HepG2 (cell line): ENCODE data around the gene ABTB2. TPM values are rescaled to one million over a fixed set of nuclear protein-coding genes. Genes with fewer than 3 reads are reported as not detected.

Experiments
- BRCA1 ChIP-seq: sonication (generic); formaldehyde crosslinking; IDR thresholded peaks from 2 replicates; pipeline ENCODE4 v1.4.0; 2020; ENCODE audit warnings: missing genetic modification reagents
- CCAR2 ChIP-seq: fragments of 200-400 bp; formaldehyde crosslinking; optimal IDR thresholded peaks from 2 replicates; pipeline ENCODE3; 2018; ENCODE audit warnings: low read depth, mild to moderate bottlenecking, low read length, moderate library complexity
- CENPX ChIP-seq: sonication (generic); formaldehyde crosslinking; IDR thresholded peaks from 2 replicates; pipeline ENCODE4 v1.9.0; 2021; ENCODE audit warnings: mild to moderate bottlenecking, missing genetic modification reagents, moderate library complexity
- GTF3A ChIP-seq: sonication (generic); formaldehyde crosslinking; conservative IDR thresholded peaks from 2 replicates; pipeline ENCODE4 v1.4.0; 2020; ENCODE audit warnings: mild to moderate bottlenecking, missing genetic modification reagents
- KAT7 ChIP-seq: IDR thresholded peaks from 2 replicates; pipeline ENCODE4 v1.6.1; 2018; ENCODE audit warnings: borderline replicate concordance, missing compliant biosample characterization
- MAFG ChIP-seq: sonication (generic); formaldehyde crosslinking; IDR thresholded peaks from 2 replicates; pipeline ENCODE4 v1.5.1; 2020; ENCODE audit warnings: mild to moderate bottlenecking, missing genetic modification reagents
- MBD4 ChIP-seq: IDR thresholded peaks from 2 replicates; pipeline ENCODE4 v1.6.1; 2012; ENCODE audit warnings: low read length, inconsistent platforms, borderline replicate concordance
- NFATC3 ChIP-seq: sonication (generic); formaldehyde crosslinking; IDR thresholded peaks from 2 replicates; pipeline ENCODE4 v1.5.1; 2020; ENCODE audit warnings: mild to moderate bottlenecking, missing genetic modification reagents
- POGZ ChIP-seq: sonication (generic); formaldehyde crosslinking; IDR thresholded peaks from 2 replicates; pipeline ENCODE4 v1.4.0; 2020; ENCODE audit warnings: mild to moderate bottlenecking, missing genetic modification reagents
- PTBP1 ChIP-seq: fragments of 200-400 bp; formaldehyde crosslinking; IDR thresholded peaks from 2 replicates; pipeline ENCODE4 v1.6.1; 2018; ENCODE audit warnings: low read length, low read depth; ENCODE audit not compliant: poor library complexity, severe bottlenecking
- RAD51 ChIP-seq: fragments of 450-650 bp; IDR thresholded peaks from 2 replicates; pipeline ENCODE4 v1.6.1; 2016; ENCODE audit warnings: borderline replicate concordance
- SALL1 ChIP-seq: sonication (generic); formaldehyde crosslinking; IDR thresholded peaks from 2 replicates; pipeline ENCODE4 v1.8.0; 2022; ENCODE audit warnings: mild to moderate bottlenecking, missing genetic modification reagents
- SMARCC2 ChIP-seq: fragments of 450-650 bp; IDR thresholded peaks from 2 replicates; pipeline ENCODE4 v1.6.1; 2017; ENCODE audit warnings: antibody characterized with exemption, mild to moderate bottlenecking
- SNAI1 ChIP-seq: sonication (generic); formaldehyde crosslinking; IDR thresholded peaks from 2 replicates; pipeline ENCODE4 v1.5.0; 2020; ENCODE audit warnings: mild to moderate bottlenecking, missing genetic modification reagents, borderline replicate concordance
- ZBTB1 ChIP-seq: sonication (generic); formaldehyde crosslinking; IDR thresholded peaks from 2 replicates; pipeline ENCODE4 v1.4.0; 2020; ENCODE audit warnings: missing genetic modification reagents, borderline replicate concordance
- ZFY ChIP-seq: sonication (generic); formaldehyde crosslinking; IDR thresholded peaks from 2 replicates; pipeline ENCODE4 v1.4.0; 2020; ENCODE audit warnings: missing genetic modification reagents
- ZKSCAN5 ChIP-seq: sonication (generic); formaldehyde crosslinking; IDR thresholded peaks from 2 replicates; pipeline ENCODE4 v1.5.1; 2020; ENCODE audit warnings: mild to moderate bottlenecking, missing genetic modification reagents
- ZNF263 ChIP-seq: sonication (generic); formaldehyde crosslinking; IDR thresholded peaks from 2 replicates; pipeline ENCODE4 v1.4.0; 2020; ENCODE audit warnings: missing genetic modification reagents
- ZNF550 ChIP-seq: sonication (generic); formaldehyde crosslinking; IDR thresholded peaks from 2 replicates; pipeline ENCODE4 v1.4.0; 2020; ENCODE audit warnings: mild to moderate bottlenecking, missing genetic modification reagents, borderline replicate concordance
- ZNF678 ChIP-seq: sonication (generic); formaldehyde crosslinking; IDR thresholded peaks from 2 replicates; pipeline ENCODE4 v1.4.0; 2020; ENCODE audit warnings: mild to moderate bottlenecking, missing genetic modification reagents
- polyA plus RNA-seq, 8 experiments: library from polyadenylated mRNA; depleted of rRNA in 3 of 8; stranded (reverse) in 7 of 8; unstranded in 1 of 8; fragments of >200 nt; fragmentation: Illumina TruSeq in 4 of 8; extraction: Trizol in 4 of 8; gene quantifications; 2 replicates each; pipeline versions ENCODE4 v1.2.1 to v1.2.3, GENCODE V29; 2011 to 2016; ENCODE audit warnings: low read depth in 4 of 8, missing spikeins in 1 of 8, mixed read lengths in 1 of 8; ENCODE audit not compliant: insufficient read depth in 1 of 8
- total RNA-seq, 5 experiments: library from RNA; depleted of rRNA; stranded (reverse); fragments of >200 nt; fragmentation: Illumina TruSeq; extraction: Trizol; gene quantifications; 2 replicates each; pipeline ENCODE4 v1.2.3, GENCODE V29; 2016; ENCODE audit warnings: low read depth in 1 of 5
- TF ChIP-seq, protein P1 (sequence below): IDR thresholded peaks from 2 replicates; pipeline ENCODE4 v1.4.0; 2020; ENCODE audit warnings: mild to moderate bottlenecking, missing genetic modification reagents
- TF ChIP-seq, protein P2 (sequence below): sonication (generic); formaldehyde crosslinking; IDR thresholded peaks from 2 replicates; pipeline ENCODE4 v1.4.0; 2020; ENCODE audit warnings: missing genetic modification reagents
- TF ChIP-seq, protein P3 (sequence below): sonication (generic); formaldehyde crosslinking; IDR thresholded peaks from 2 replicates; pipeline ENCODE4 v1.8.1; 2023; ENCODE audit warnings: missing genetic modification reagents, mild to moderate bottlenecking, borderline replicate concordance
- TF ChIP-seq, protein P4 (sequence below): sonication (generic); formaldehyde crosslinking; IDR thresholded peaks from 2 replicates; pipeline ENCODE4 v1.4.0; 2020; ENCODE audit warnings: missing genetic modification reagents

Gene ABTB2
- total and polyA plus RNA-seq, 2 of the 13 experiments (the other 11 are each of a cell fraction or from before 2014, with no cell fraction given) = 5.1 to 15.4 TPM

DNA sequence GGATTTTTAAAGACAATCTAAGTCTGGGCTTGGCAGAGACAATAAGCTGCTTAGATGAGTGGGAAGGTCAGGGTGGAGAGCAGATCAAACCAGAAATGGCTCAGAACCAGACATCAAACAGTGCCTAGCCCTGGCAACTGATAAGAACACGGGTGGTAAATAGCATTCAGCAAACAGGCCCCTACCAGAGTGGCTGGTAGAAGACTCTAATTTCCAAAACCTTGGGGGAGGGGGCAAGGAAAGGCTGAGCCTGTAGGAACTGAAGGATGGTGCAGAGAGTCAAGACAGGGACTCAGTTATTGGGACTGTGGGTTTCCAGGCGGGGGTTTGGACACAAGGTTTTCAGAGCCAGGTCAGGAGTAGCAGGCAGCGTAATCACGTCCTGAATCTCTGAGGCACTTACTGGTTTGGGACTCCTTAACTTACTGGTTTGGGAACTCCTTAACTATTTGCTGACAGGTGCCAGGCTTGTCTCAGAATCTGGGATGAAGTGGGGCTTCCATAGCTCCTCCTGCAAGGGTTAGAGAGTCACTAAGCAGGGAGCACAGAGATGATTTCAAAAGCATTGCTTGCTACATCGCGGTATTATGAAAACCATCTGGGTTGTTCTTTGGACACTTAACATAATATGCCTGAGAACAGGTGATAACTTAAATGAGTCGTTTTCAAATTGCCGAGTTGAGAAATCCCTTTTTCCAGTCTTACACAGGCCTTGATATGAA lies 5.7 kb upstream of the ABTB2 start (continued):
- TF ChIP-seq, protein P1, sequence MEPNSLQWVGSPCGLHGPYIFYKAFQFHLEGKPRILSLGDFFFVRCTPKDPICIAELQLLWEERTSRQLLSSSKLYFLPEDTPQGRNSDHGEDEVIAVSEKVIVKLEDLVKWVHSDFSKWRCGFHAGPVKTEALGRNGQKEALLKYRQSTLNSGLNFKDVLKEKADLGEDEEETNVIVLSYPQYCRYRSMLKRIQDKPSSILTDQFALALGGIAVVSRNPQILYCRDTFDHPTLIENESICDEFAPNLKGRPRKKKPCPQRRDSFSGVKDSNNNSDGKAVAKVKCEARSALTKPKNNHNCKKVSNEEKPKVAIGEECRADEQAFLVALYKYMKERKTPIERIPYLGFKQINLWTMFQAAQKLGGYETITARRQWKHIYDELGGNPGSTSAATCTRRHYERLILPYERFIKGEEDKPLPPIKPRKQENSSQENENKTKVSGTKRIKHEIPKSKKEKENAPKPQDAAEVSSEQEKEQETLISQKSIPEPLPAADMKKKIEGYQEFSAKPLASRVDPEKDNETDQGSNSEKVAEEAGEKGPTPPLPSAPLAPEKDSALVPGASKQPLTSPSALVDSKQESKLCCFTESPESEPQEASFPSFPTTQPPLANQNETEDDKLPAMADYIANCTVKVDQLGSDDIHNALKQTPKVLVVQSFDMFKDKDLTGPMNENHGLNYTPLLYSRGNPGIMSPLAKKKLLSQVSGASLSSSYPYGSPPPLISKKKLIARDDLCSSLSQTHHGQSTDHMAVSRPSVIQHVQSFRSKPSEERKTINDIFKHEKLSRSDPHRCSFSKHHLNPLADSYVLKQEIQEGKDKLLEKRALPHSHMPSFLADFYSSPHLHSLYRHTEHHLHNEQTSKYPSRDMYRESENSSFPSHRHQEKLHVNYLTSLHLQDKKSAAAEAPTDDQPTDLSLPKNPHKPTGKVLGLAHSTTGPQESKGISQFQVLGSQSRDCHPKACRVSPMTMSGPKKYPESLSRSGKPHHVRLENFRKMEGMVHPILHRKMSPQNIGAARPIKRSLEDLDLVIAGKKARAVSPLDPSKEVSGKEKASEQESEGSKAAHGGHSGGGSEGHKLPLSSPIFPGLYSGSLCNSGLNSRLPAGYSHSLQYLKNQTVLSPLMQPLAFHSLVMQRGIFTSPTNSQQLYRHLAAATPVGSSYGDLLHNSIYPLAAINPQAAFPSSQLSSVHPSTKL = peak; percentile 36
- no peak for TF ChIP-seq CCAR2
- TF ChIP-seq SMARCC2 = no peak
- no peak for TF ChIP-seq PTBP1
- no peak for TF ChIP-seq KAT7 (CRISPR knock-in tag)
- TF ChIP-seq ZKSCAN5 = no peak
- TF ChIP-seq, protein P2, sequence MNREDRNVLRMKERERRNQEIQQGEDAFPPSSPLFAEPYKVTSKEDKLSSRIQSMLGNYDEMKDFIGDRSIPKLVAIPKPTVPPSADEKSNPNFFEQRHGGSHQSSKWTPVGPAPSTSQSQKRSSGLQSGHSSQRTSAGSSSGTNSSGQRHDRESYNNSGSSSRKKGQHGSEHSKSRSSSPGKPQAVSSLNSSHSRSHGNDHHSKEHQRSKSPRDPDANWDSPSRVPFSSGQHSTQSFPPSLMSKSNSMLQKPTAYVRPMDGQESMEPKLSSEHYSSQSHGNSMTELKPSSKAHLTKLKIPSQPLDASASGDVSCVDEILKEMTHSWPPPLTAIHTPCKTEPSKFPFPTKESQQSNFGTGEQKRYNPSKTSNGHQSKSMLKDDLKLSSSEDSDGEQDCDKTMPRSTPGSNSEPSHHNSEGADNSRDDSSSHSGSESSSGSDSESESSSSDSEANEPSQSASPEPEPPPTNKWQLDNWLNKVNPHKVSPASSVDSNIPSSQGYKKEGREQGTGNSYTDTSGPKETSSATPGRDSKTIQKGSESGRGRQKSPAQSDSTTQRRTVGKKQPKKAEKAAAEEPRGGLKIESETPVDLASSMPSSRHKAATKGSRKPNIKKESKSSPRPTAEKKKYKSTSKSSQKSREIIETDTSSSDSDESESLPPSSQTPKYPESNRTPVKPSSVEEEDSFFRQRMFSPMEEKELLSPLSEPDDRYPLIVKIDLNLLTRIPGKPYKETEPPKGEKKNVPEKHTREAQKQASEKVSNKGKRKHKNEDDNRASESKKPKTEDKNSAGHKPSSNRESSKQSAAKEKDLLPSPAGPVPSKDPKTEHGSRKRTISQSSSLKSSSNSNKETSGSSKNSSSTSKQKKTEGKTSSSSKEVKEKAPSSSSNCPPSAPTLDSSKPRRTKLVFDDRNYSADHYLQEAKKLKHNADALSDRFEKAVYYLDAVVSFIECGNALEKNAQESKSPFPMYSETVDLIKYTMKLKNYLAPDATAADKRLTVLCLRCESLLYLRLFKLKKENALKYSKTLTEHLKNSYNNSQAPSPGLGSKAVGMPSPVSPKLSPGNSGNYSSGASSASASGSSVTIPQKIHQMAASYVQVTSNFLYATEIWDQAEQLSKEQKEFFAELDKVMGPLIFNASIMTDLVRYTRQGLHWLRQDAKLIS (CRISPR knock-in tag) = no peak
- TF ChIP-seq GTF3A (CRISPR knock-in tag) = no peak
- no peak for TF ChIP-seq ZNF550 (CRISPR knock-in tag)
- no peak for TF ChIP-seq NFATC3 (CRISPR knock-in tag)
- peak; percentile 20; the same call in 1 of the 2 replicates for TF ChIP-seq SALL1 (CRISPR knock-in tag)
- no peak for TF ChIP-seq CENPX (CRISPR knock-in tag)
- TF ChIP-seq SNAI1 (CRISPR knock-in tag) = no peak
- TF ChIP-seq, protein P3, sequence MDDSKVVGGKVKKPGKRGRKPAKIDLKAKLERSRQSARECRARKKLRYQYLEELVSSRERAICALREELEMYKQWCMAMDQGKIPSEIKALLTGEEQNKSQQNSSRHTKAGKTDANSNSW (CRISPR knock-in tag) = no peak
- TF ChIP-seq ZNF678 (CRISPR knock-in tag) = no peak
- no peak for TF ChIP-seq ZFY (CRISPR knock-in tag)
- no peak for TF ChIP-seq BRCA1
- TF ChIP-seq RAD51 = no peak
- peak; percentile 79 for TF ChIP-seq ZNF263 (CRISPR knock-in tag)
- TF ChIP-seq, protein P4, sequence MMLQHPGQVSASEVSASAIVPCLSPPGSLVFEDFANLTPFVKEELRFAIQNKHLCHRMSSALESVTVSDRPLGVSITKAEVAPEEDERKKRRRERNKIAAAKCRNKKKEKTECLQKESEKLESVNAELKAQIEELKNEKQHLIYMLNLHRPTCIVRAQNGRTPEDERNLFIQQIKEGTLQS (CRISPR knock-in tag) = no peak
- no peak for TF ChIP-seq POGZ (CRISPR knock-in tag)
- TF ChIP-seq MBD4 = no peak
- TF ChIP-seq MAFG (CRISPR knock-in tag) = no peak
- TF ChIP-seq ZBTB1 (CRISPR knock-in tag) = no peak
